GM23338 (cell line): ENCODE measurements around the gene STN1. TPM values are rescaled to one million over a fixed set of nuclear protein-coding genes. Genes with fewer than 3 reads are reported as not detected.
A peak's percentile ranks its signal among the peaks of the same experiment; 100 is the strongest.

Source experiments
- ATAC-seq: fragments of 200-7000 bp; cut with Tn5 transposase; 3 replicates; pipeline ENCODE4 v1.9.1; 2020
- DNase-seq: peaks from one replicate; pipeline ENCODE4 v3.0.0-alpha.2; 2015; ENCODE audit warnings: low spot score
- H2AFZ ChIP-seq: fragments of 200-600 bp; sonication (generic); 2 replicates; pipeline ENCODE4 v1.8.0; 2016; ENCODE audit warnings: antibody characterized with exemption, mild to moderate bottlenecking, moderate library complexity
- H3F3A ChIP-seq: fragments of 200-600 bp; sonication (generic); replicated peaks from 2 replicates; pipeline ENCODE4 v1.8.0; 2017; ENCODE audit warnings: antibody characterized with exemption, mixed run types, low read depth
- H3K27ac ChIP-seq: fragments of 200-600 bp; sonication (generic); 2 replicates; pipeline ENCODE4 v1.6.1; 2016; ENCODE audit warnings: low read depth
- H3K27me3 ChIP-seq: fragments of 200-600 bp; sonication (generic); 2 replicates; pipeline ENCODE4 v1.8.0; 2016; ENCODE audit warnings: mild to moderate bottlenecking, mixed run types, moderate library complexity; ENCODE audit not compliant: insufficient read depth
- H3K36me3 ChIP-seq: fragments of 200-600 bp; sonication (generic); 2 replicates; pipeline ENCODE4 v1.8.0; 2016; ENCODE audit warnings: mild to moderate bottlenecking; ENCODE audit not compliant: insufficient read depth
- H3K4me1 ChIP-seq: fragments of 200-600 bp; sonication (generic); 2 replicates; pipeline ENCODE4 v1.8.0; 2016; ENCODE audit warnings: mild to moderate bottlenecking, moderate library complexity; ENCODE audit not compliant: insufficient read depth
- H3K4me2 ChIP-seq: fragments of 200-600 bp; sonication (generic); 2 replicates; pipeline ENCODE4 v1.7.1; 2017; ENCODE audit warnings: mixed run types
- H3K4me3 ChIP-seq: fragments of 200-600 bp; sonication (generic); 2 replicates; pipeline ENCODE4 v1.6.1; 2016; ENCODE audit warnings: mixed run types
- H3K79me2 ChIP-seq: fragments of 200-600 bp; sonication (generic); replicated peaks from 2 replicates; pipeline ENCODE4 v1.8.0; 2017; ENCODE audit warnings: mild to moderate bottlenecking; ENCODE audit not compliant: insufficient read depth
- H3K9me2 ChIP-seq: fragments of 200-600 bp; sonication (generic); 2 replicates; pipeline ENCODE4 v1.8.0; 2017; ENCODE audit not compliant: insufficient read depth
- H4K20me1 ChIP-seq: fragments of 200-600 bp; sonication (generic); replicated peaks from 2 replicates; pipeline ENCODE4 v1.8.0; 2017; ENCODE audit warnings: mild to moderate bottlenecking; ENCODE audit not compliant: insufficient read depth
- H3K27ac Mint-ChIP-seq: 2 replicates; pipeline ENCODE4 v1.8.0; 2020; ENCODE audit warnings: inconsistent platforms, mild to moderate bottlenecking, moderate library complexity, mixed read lengths
- H3K27me3 Mint-ChIP-seq: 3 replicates; pipeline ENCODE4 v1.8.0; 2022; ENCODE audit warnings: low read depth, mild to moderate bottlenecking, moderate library complexity, mixed read lengths, inconsistent platforms; ENCODE audit not compliant: insufficient read depth, poor library complexity
- H3K36me3 Mint-ChIP-seq: 3 replicates; pipeline ENCODE4 v1.8.0; 2021; ENCODE audit warnings: low read depth, mild to moderate bottlenecking, inconsistent platforms, moderate library complexity, mixed read lengths
- H3K4me1 Mint-ChIP-seq: 3 replicates; pipeline ENCODE4 v1.8.0; 2020; ENCODE audit warnings: mild to moderate bottlenecking, inconsistent platforms, mixed read lengths
- H3K4me3 Mint-ChIP-seq: 3 replicates; pipeline ENCODE4 v1.8.0; 2021; ENCODE audit warnings: moderate library complexity, mild to moderate bottlenecking, inconsistent platforms, mixed read lengths
- H3K9me3 Mint-ChIP-seq: 3 replicates; pipeline ENCODE4 v1.8.0; 2020; ENCODE audit warnings: moderate library complexity, mild to moderate bottlenecking, inconsistent platforms, mixed read lengths
- CREB1 ChIP-seq: fragments of 250-450 bp; sonication (Bioruptor Pico); IDR thresholded peaks from 2 replicates; pipeline ENCODE4 v1.5.0; 2020; ENCODE audit warnings: low read depth, mild to moderate bottlenecking, moderate library complexity
- JUNB ChIP-seq: IDR thresholded peaks from one replicate; pipeline ENCODE4 v1.6.1; 2016; ENCODE audit warnings: antibody characterized with exemption; ENCODE audit not compliant: unreplicated experiment
- REST ChIP-seq: IDR thresholded peaks from one replicate; pipeline ENCODE4 v1.6.1; 2018; ENCODE audit warnings: antibody characterized with exemption; ENCODE audit not compliant: unreplicated experiment
- STAT1 ChIP-seq: IDR thresholded peaks from one replicate; pipeline ENCODE4 v1.6.1; 2016; ENCODE audit warnings: antibody characterized with exemption; ENCODE audit not compliant: unreplicated experiment
- ZNF114 ChIP-seq: fragments of 250-450 bp; sonication (Bioruptor Pico); IDR thresholded peaks from 2 replicates; pipeline ENCODE4 v1.5.0; 2020; ENCODE audit warnings: mild to moderate bottlenecking, moderate library complexity
- polyA plus RNA-seq: library from polyadenylated mRNA; unstranded; fragments of >200 nt; fragmentation: Nextera tagmentation; extraction: Ambion mirVana; gene quantifications from 2 replicates; pipeline ENCODE4 v1.2.1, GENCODE V29; 2016
- total RNA-seq: library from RNA; depleted of rRNA; stranded (reverse); fragments of >200 nt; shearing (Covaris generic); gene quantifications from 2 replicates; pipeline ENCODE4 v1.2.3, GENCODE V29; 2014

Gene STN1
- total and polyA plus RNA-seq, 2 experiments from 2014 or later = 7.2 to 11.3 TPM

- 0 out of 2 replicates have a peak, but pooled peaks cover 2% of the 10 kb centered on the region for H3K9me2 ChIP-seq
- peak overlapping the region; percentile 99 for H3K4me2 ChIP-seq
- peaks cover 13% of the 10 kb centered on the region; the same call in 1 of the 2 replicates for H3F3A ChIP-seq
- peak overlapping the region; percentile 99 for H2AFZ ChIP-seq
- H3K36me3 ChIP-seq = peaks cover 6% of the 10 kb centered on the region; the same call in 1 of the 2 replicates
- H3K4me3 Mint-ChIP-seq = peak overlapping the region; percentile 91
- DNase-seq = peak; percentile 65
- H3K27me3 ChIP-seq = no peaks in the 10 kb centered on the region
- peak overlapping the region; percentile 88 for H3K4me3 ChIP-seq
- peaks cover 14% of the 10 kb centered on the region for H3K4me1 Mint-ChIP-seq
- peaks cover 19% of the 10 kb centered on the region for H3K4me1 ChIP-seq
- H3K27me3 Mint-ChIP-seq = peaks cover 9% of the 10 kb centered on the region
- H4K20me1 ChIP-seq = no peaks in the 10 kb centered on the region
- TF ChIP-seq ZNF114 (CRISPR knock-in tag) (no peak), CREB1 (CRISPR knock-in tag) (0 out of 2 replicates have a peak, but pooled peaks have one; percentile 9)
- H3K9me3 Mint-ChIP-seq = peaks cover 13% of the 10 kb centered on the region
- peak overlapping the region; percentile 99 for H3K27ac ChIP-seq
- no peaks in the 10 kb centered on the region for H3K79me2 ChIP-seq
- peak overlapping the region; percentile 93 for H3K27ac Mint-ChIP-seq
- H3K36me3 Mint-ChIP-seq = peaks cover 24% of the 10 kb centered on the region
- ATAC-seq = peak; percentile 32
These were observed 507 bp downstream of the STN1 start for GRCh38 chr10:103917302-103918052.

- Histone ChIP-seq H3K27me3 (no peaks in the 10 kb centered on the region), H3K9me2 (0 out of 2 replicates have a peak, but pooled peaks cover 2% of the 10 kb centered on the region), H3K4me1 (peaks cover 19% of the 10 kb centered on the region), H3K36me3 (peaks cover 6% of the 10 kb centered on the region; the same call in 1 of the 2 replicates), H3K4me2 (peak overlapping the region; percentile 99), H3K27ac (peak overlapping the region; percentile 99; the same call in 1 of the 2 replicates), H3K4me3 (peak overlapping the region; percentile 88), H3F3A (peaks cover 13% of the 10 kb centered on the region; the same call in 1 of the 2 replicates), H3K79me2 (no peaks in the 10 kb centered on the region), H4K20me1 (no peaks in the 10 kb centered on the region), H2AFZ (peak overlapping the region; percentile 99; the same call in 1 of the 2 replicates)
- TF ChIP-seq ZNF114 (CRISPR knock-in tag) (no peak), JUNB (no peak), STAT1 (no peak)
- Mint-ChIP-seq H3K4me3 (peak overlapping the region; percentile 91), H3K36me3 (peaks cover 24% of the 10 kb centered on the region), H3K9me3 (peaks cover 13% of the 10 kb centered on the region), H3K27ac (no peak overlapping the region), H3K4me1 (peaks cover 14% of the 10 kb centered on the region), H3K27me3 (peaks cover 9% of the 10 kb centered on the region)
- no peak for ATAC-seq
- no peak for DNase-seq
These were observed 1.1 kb downstream of the STN1 start for GRCh38 chr10:103916876-103917275.

- H3K4me1 ChIP-seq = peaks cover 20% of the 10 kb centered on the region
- H3K4me1 Mint-ChIP-seq = peaks cover 19% of the 10 kb centered on the region
- H3K9me2 ChIP-seq = 0 out of 2 replicates have a peak, but pooled peaks cover 2% of the 10 kb centered on the region
- peaks cover 24% of the 10 kb centered on the region for H3K36me3 Mint-ChIP-seq
- peaks cover 13% of the 10 kb centered on the region for H3K9me3 Mint-ChIP-seq
- H3K4me2 ChIP-seq = peak overlapping the region; percentile 99
- ATAC-seq (no peak), DNase-seq (no peak)
- no peak for TF ChIP-seq REST
- no peak overlapping the region for H3K27ac ChIP-seq
- peak overlapping the region; percentile 91; the same call in 2 of the 3 replicates for H3K4me3 Mint-ChIP-seq
- H3K79me2 ChIP-seq = no peaks in the 10 kb centered on the region
- no peak overlapping the region for H3K4me3 ChIP-seq
- H3K27ac Mint-ChIP-seq = no peak overlapping the region
- no peak overlapping the region for H2AFZ ChIP-seq
- no peaks in the 10 kb centered on the region for H4K20me1 ChIP-seq
- peaks cover 11% of the 10 kb centered on the region for H3K27me3 Mint-ChIP-seq
- H3K27me3 ChIP-seq = no peaks in the 10 kb centered on the region
- H3F3A ChIP-seq = peaks cover 13% of the 10 kb centered on the region; the same call in 1 of the 2 replicates
- H3K36me3 ChIP-seq = peaks cover 6% of the 10 kb centered on the region; the same call in 1 of the 2 replicates
These were observed 1.7 kb downstream of the STN1 start for GRCh38 chr10:103916254-103916653.
